ENCODE measurements around the gene RAB31. TPM values are rescaled to one million over a fixed set of nuclear protein-coding genes. Genes with fewer than 3 reads are reported as not detected.

Gene RAB31
- total and polyA plus RNA-seq, 4 donors: 21.5 to 114 (median 49.5) TPM

GRCh38 chr18:9791991-9792390 is 83.9 kb downstream of the RAB31 start:
- peaks cover 0 to 1% (median 0%) of the 10 kb centered on the region in 5 donors for H3K4me1 ChIP-seq (ENCODE audit: control insufficient read depth in 5 of 5, insufficient read depth in 5 of 5, low read length in 5 of 5)
- WGBS, 2 donors: 73 to 88% methylated on average over 2 of the region's 2 CpGs
- ATAC-seq (ENCODE audit: insufficient read depth, low FRiP score) (no peak), DNase-seq (no peak)
- no peak overlapping the region for H3K4me3 ChIP-seq
- no peak overlapping the region for H3K9ac ChIP-seq (ENCODE audit: insufficient read depth in 1 of 2, low read length in 2 of 2)
- no peak for TF ChIP-seq CTCF (IDR thresholded peaks at IDR 0.05; ENCODE audit: control extremely low read depth, extremely low read depth)
- no peak overlapping the region for H3K27ac ChIP-seq (ENCODE audit: low read depth in 1 of 2, low read length in 1 of 2)
- H3K9me3 ChIP-seq (ENCODE audit: control insufficient read depth in 4 of 4, insufficient read depth in 3 of 4, low read length in 3 of 4): no peaks in the 10 kb centered on the region
- H3K36me3 ChIP-seq (ENCODE audit: control insufficient read depth in 4 of 4, insufficient read depth in 4 of 4, low read length in 4 of 4): no peaks in the 10 kb centered on the region
- no peaks in the 10 kb centered on the region for H3K27me3 ChIP-seq (ENCODE audit: control insufficient read depth in 3 of 3, insufficient read depth in 3 of 3, low read length in 2 of 3)

- Histone ChIP-seq H3K36me3 (ENCODE audit: control insufficient read depth in 4 of 4, insufficient read depth in 4 of 4, low read length in 4 of 4) (no peaks in the 10 kb centered on the region), H3K27ac (ENCODE audit: low read depth in 1 of 2, low read length in 1 of 2) (peak overlapping the region in 1 of 2 donors; percentile 67), H3K4me3 (no peak overlapping the region), H3K9ac (ENCODE audit: insufficient read depth in 1 of 2, low read length in 2 of 2) (no peak overlapping the region), H3K27me3 (ENCODE audit: control insufficient read depth in 3 of 3, insufficient read depth in 3 of 3, low read length in 2 of 3) (no peaks in the 10 kb centered on the region), H3K4me1 (ENCODE audit: control insufficient read depth in 5 of 5, insufficient read depth in 5 of 5, low read length in 5 of 5) (peaks cover 0 to 1% (median 0%) of the 10 kb centered on the region in 5 donors), H3K9me3 (ENCODE audit: control insufficient read depth in 4 of 4, insufficient read depth in 3 of 4, low read length in 3 of 4) (no peaks in the 10 kb centered on the region)
- ATAC-seq (ENCODE audit: insufficient read depth, low FRiP score) (no peak), DNase-seq (no peak)
- 58 to 80% methylated on average over 3 of the region's 3 CpGs for whole genome bisulfite sequencing, 2 donors
- TF ChIP-seq CTCF (IDR thresholded peaks at IDR 0.05; ENCODE audit: control extremely low read depth, extremely low read depth): no peak
These were observed 84.6 kb downstream of the RAB31 start for GRCh38 chr18:9792565-9793245.

GRCh38 chr18:9796011-9796410 is 87.9 kb downstream of the RAB31 start:
- Histone ChIP-seq H3K4me3 (no peak overlapping the region), H3K36me3 (ENCODE audit: control insufficient read depth in 4 of 4, insufficient read depth in 4 of 4, low read length in 4 of 4) (no peaks in the 10 kb centered on the region), H3K27me3 (ENCODE audit: control insufficient read depth in 3 of 3, insufficient read depth in 3 of 3, low read length in 2 of 3) (no peaks in the 10 kb centered on the region), H3K9ac (ENCODE audit: insufficient read depth in 1 of 2, low read length in 2 of 2) (no peak overlapping the region), H3K9me3 (ENCODE audit: control insufficient read depth in 4 of 4, insufficient read depth in 3 of 4, low read length in 3 of 4) (no peaks in the 10 kb centered on the region), H3K27ac (ENCODE audit: low read depth in 1 of 2, low read length in 1 of 2) (no peak overlapping the region), H3K4me1 (ENCODE audit: control insufficient read depth in 5 of 5, insufficient read depth in 5 of 5, low read length in 5 of 5) (peaks cover 0 to 4% (median 0%) of the 10 kb centered on the region in 5 donors)
- 93 to 94% methylated on average over 2 of the region's 2 CpGs for WGBS, 2 donors
- TF ChIP-seq CTCF (IDR thresholded peaks at IDR 0.05; ENCODE audit: control extremely low read depth, extremely low read depth): no peak
- ATAC-seq (ENCODE audit: insufficient read depth, low FRiP score) (no peak), DNase-seq (no peak)
